HEK293 (cell line): ENCODE measurements around the gene ADAMTS9.

Experiments
- CTCF ChIA-PET: fragments of 350-600 bp; formaldehyde crosslinking; extraction: SDS; loops from one replicate; lab custom pipeline; 2021; ENCODE audit warnings: antibody characterized with exemption; lab: Yijun Ruan, JAX
- POLR2A ChIA-PET: fragments of 300-600 bp; formaldehyde crosslinking; extraction: SDS; loops from one replicate; lab custom pipeline; 2020; ENCODE audit warnings: antibody characterized with exemption, inconsistent platforms; lab: Yijun Ruan, JAX
- H3K27ac ChIP-seq: fragments of 200-500 bp; sonication (Bioruptor generic); 2 replicates; pipeline ENCODE4 v1.5.1; 2014; ENCODE audit warnings: low read depth, low read length, control low read depth, inconsistent platforms; ENCODE audit errors: extremely low read depth
- H3K36me3 ChIP-seq, 2 experiments: fragments of 200-500 bp in 1 of 2; sonication (Bioruptor generic) in 1 of 2; 1 replicate in 1 of 2; 2 replicates in 1 of 2; pipeline ENCODE4 v1.5.1; 2014 to 2017; ENCODE audit warnings: inconsistent platforms in 2 of 2, low read length in 2 of 2; ENCODE audit not compliant: control insufficient read depth in 2 of 2, insufficient read depth in 1 of 2
- H3K4me1 ChIP-seq: fragments of 200-500 bp; sonication (Bioruptor generic); 2 replicates; pipeline ENCODE4 v1.5.1; 2014; ENCODE audit warnings: mild to moderate bottlenecking, low read length, inconsistent platforms; ENCODE audit not compliant: control insufficient read depth, insufficient read depth
- H3K4me3 ChIP-seq: 2 replicates; pipeline ENCODE4 v1.5.1; 2011; ENCODE audit warnings: low read depth, mild to moderate bottlenecking, control low read depth, low read length, moderate library complexity
- H3K9me3 ChIP-seq: fragments of 200-500 bp; sonication (Bioruptor generic); 2 replicates; pipeline ENCODE4 v1.5.1; 2014; ENCODE audit warnings: low read depth, low read length, inconsistent platforms; ENCODE audit not compliant: control insufficient read depth, insufficient read depth
- EGR2 ChIP-seq: fragments of 450-650 bp; formaldehyde crosslinking; IDR thresholded peaks from 2 replicates; pipeline ENCODE4 v1.5.1; 2016; ENCODE audit warnings: low read depth, missing biosample characterization, missing genetic modification characterization
- KLF1 ChIP-seq: fragments of 450-650 bp; formaldehyde crosslinking; IDR thresholded peaks from 2 replicates; pipeline ENCODE4 v1.5.1; 2016; ENCODE audit warnings: missing biosample characterization, missing genetic modification characterization
- KLF16 ChIP-seq: fragments of 450-650 bp; formaldehyde crosslinking; IDR thresholded peaks from 2 replicates; pipeline ENCODE4 v1.5.1; 2017; ENCODE audit warnings: missing biosample characterization, missing genetic modification characterization
- KLF7 ChIP-seq: fragments of 450-650 bp; formaldehyde crosslinking; IDR thresholded peaks from 2 replicates; pipeline ENCODE4 v1.5.1; 2016; ENCODE audit warnings: missing biosample characterization, missing genetic modification characterization, borderline replicate concordance
- KLF9 ChIP-seq: fragments of 450-650 bp; formaldehyde crosslinking; IDR thresholded peaks from 2 replicates; pipeline ENCODE4 v1.5.1; 2016; ENCODE audit warnings: missing biosample characterization, missing genetic modification characterization, low read depth
- MEIS1 ChIP-seq: sonication (generic); formaldehyde crosslinking; IDR thresholded peaks from 2 replicates; pipeline ENCODE4 v1.8.1; 2022; ENCODE audit warnings: missing genetic modification reagents, mild to moderate bottlenecking, borderline replicate concordance
- SP3 ChIP-seq: fragments of 450-650 bp; formaldehyde crosslinking; IDR thresholded peaks from 2 replicates; pipeline ENCODE4 v1.5.1; 2016; ENCODE audit warnings: missing biosample characterization, missing genetic modification characterization
- WT1 ChIP-seq: fragments of 450-650 bp; formaldehyde crosslinking; IDR thresholded peaks from 2 replicates; pipeline ENCODE4 v1.5.1; 2016; ENCODE audit warnings: missing biosample characterization, missing genetic modification characterization
- ZBTB1 ChIP-seq: fragments of 450-650 bp; formaldehyde crosslinking; IDR thresholded peaks from 2 replicates; pipeline ENCODE4 v1.5.1; 2016; ENCODE audit warnings: missing biosample characterization, missing genetic modification characterization
- ZEB2 ChIP-seq: fragments of 450-650 bp; formaldehyde crosslinking; IDR thresholded peaks from 2 replicates; pipeline ENCODE4 v1.5.1; 2016; ENCODE audit warnings: missing biosample characterization, missing genetic modification characterization
- ZNF133 ChIP-seq: fragments of 450-650 bp; formaldehyde crosslinking; IDR thresholded peaks from 2 replicates; pipeline ENCODE4 v1.5.1; 2016; ENCODE audit warnings: missing biosample characterization, missing genetic modification characterization
- ZNF510 ChIP-seq: fragments of 450-650 bp; formaldehyde crosslinking; IDR thresholded peaks from 2 replicates; pipeline ENCODE4 v1.5.1; 2018; ENCODE audit warnings: mild to moderate bottlenecking, missing genetic modification characterization, missing biosample characterization; ENCODE audit not compliant: insufficient replicate concordance
- ZNF555 ChIP-seq: fragments of 450-650 bp; formaldehyde crosslinking; conservative IDR thresholded peaks from 2 replicates; pipeline ENCODE4 v1.5.1; 2017; ENCODE audit warnings: missing biosample characterization, mild to moderate bottlenecking, missing genetic modification characterization, inconsistent platforms
- ZNF701 ChIP-seq: fragments of 450-650 bp; formaldehyde crosslinking; IDR thresholded peaks from 2 replicates; pipeline ENCODE4 v1.5.1; 2016; ENCODE audit warnings: missing biosample characterization, missing genetic modification characterization
- ZNF747 ChIP-seq: fragments of 450-650 bp; formaldehyde crosslinking; IDR thresholded peaks from 2 replicates; pipeline ENCODE4 v1.5.1; 2016; ENCODE audit warnings: missing biosample characterization, missing genetic modification characterization
- ZNF777 ChIP-seq: fragments of 450-650 bp; formaldehyde crosslinking; IDR thresholded peaks from 2 replicates; pipeline ENCODE4 v1.5.1; 2017; ENCODE audit warnings: missing biosample characterization, missing genetic modification characterization, borderline replicate concordance
- ZNF830 ChIP-seq: fragments of 450-650 bp; IDR thresholded peaks from 2 replicates; pipeline ENCODE4 v1.5.0; 2018; ENCODE audit warnings: missing biosample characterization, missing genetic modification characterization, low read depth, mild to moderate bottlenecking, moderate library complexity
- ZSCAN23 ChIP-seq: fragments of 450-650 bp; formaldehyde crosslinking; IDR thresholded peaks from 2 replicates; pipeline ENCODE4 v1.5.1; 2016; ENCODE audit warnings: missing biosample characterization, missing genetic modification characterization
- TF ChIP-seq, protein P1 (sequence below): fragments of 450-650 bp; formaldehyde crosslinking; IDR thresholded peaks from 2 replicates; pipeline ENCODE4 v1.5.1; 2016; ENCODE audit warnings: missing biosample characterization, missing genetic modification characterization
- TF ChIP-seq, protein P2 (sequence below): fragments of 450-650 bp; formaldehyde crosslinking; IDR thresholded peaks from 2 replicates; pipeline ENCODE4 v1.5.1; 2016; ENCODE audit warnings: missing biosample characterization, missing genetic modification characterization

The ADAMTS9 gene

DNA sequence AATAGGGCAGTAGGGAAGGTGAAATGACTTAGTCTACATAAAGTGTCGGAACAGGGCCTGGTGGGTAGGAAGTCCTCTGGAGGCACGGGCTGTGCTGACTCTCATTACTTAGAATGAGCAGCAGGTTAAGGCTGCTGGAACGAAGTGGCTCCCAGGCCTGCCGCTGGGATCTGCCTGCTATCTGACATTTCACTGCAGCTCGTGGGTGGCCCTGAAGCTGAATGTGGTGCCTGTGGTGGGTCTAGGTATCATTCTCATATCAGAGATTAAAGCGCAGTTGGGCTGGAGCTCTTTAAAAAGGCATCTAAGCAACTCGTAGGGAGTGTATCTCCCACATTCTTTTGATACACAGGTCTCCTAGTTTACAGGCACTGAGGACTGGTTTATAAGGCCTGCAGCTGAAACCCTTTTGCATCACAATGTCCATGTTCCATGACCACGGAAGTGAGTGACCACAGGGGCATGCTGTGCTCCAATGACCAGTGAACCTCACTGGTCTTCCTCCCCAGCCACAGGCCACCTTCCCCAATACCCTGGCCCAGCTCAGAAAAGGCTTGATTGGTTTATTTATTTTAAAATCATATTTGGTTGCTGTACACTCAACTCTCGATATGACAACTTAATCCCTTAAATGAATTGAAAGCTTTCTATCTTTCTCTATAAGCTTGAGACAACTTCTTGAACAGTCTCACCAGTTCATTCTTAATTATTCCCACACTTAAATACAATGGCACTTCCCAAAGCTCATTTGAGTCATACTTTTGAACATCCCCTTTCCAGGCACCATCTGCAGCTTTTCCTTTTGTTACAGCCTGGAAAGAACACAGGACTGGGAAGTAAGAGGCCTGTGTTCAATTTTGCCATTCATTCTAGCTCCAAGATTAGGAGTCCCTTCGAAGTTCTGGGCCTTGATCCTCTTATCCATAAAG is 19.0 kb downstream of the ADAMTS9 start:
- no peak overlapping the region for H3K4me3 ChIP-seq
- ChIA-PET CTCF (no interaction called here), POLR2A (no interaction called here)
- no peaks in the 10 kb centered on the region for H3K36me3 ChIP-seq
- no peaks in the 10 kb centered on the region for H3K9me3 ChIP-seq
- no peak overlapping the region for H3K27ac ChIP-seq
- no peaks in the 10 kb centered on the region for H3K4me1 ChIP-seq
- TF ChIP-seq KLF1 (no peak), ZNF701 (tag by site-specific recombination) (no peak), KLF9 (tag by site-specific recombination) (no peak), EGR2 (no peak), WT1 (tag by site-specific recombination) (no peak), MEIS1 (CRISPR knock-in tag) (no peak), ZNF133 (tag by site-specific recombination) (no peak), ZNF510 (tag by site-specific recombination) (no peak)

GRCh38 chr3:64667887-64668581 is 19.8 kb downstream of the ADAMTS9 start:
- H3K27ac ChIP-seq: no peak overlapping the region
- no peaks in the 10 kb centered on the region for H3K9me3 ChIP-seq
- TF ChIP-seq ZNF830 (tag by site-specific recombination) (no peak), KLF7 (no peak), ZNF777 (no peak), ZSCAN23 (no peak), SP3 (tag by site-specific recombination) (no peak), ZBTB1 (tag by site-specific recombination) (no peak), ZNF555 (no peak), KLF16 (no peak), ZNF133 (tag by site-specific recombination) (no peak), ZNF747 (no peak), ZEB2 (no peak)
- TF ChIP-seq, protein P1, sequence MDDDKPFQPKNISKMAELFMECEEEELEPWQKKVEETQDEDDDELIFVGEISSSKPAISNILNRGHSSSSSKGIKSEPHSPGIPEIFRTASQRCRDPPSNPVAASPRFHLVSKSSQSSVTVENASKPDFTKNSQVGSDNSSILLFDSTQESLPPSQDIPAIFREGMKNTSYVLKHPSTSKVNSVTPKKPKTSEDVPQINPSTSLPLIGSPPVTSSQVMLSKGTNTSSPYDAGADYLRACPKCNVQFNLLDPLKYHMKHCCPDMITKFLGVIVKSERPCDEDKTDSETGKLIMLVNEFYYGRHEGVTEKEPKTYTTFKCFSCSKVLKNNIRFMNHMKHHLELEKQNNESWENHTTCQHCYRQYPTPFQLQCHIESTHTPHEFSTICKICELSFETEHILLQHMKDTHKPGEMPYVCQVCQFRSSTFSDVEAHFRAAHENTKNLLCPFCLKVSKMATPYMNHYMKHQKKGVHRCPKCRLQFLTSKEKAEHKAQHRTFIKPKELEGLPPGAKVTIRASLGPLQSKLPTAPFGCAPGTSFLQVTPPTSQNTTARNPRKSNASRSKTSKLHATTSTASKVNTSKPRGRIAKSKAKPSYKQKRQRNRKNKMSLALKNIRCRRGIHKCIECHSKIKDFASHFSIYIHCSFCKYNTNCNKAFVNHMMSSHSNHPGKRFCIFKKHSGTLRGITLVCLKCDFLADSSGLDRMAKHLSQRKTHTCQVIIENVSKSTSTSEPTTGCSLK (tag by site-specific recombination): no peak
- TF ChIP-seq, all 188 proteins: peak for 0
- Histone ChIP-seq H3K4me3 (no peak overlapping the region), H3K36me3 (no peaks in the 10 kb centered on the region), H3K4me1 (no peaks in the 10 kb centered on the region)
- ChIA-PET POLR2A (no interaction called here), CTCF (no interaction called here)

GRCh38 chr3:64667138-64667537 is 20.7 kb downstream of the ADAMTS9 start:
- ChIA-PET CTCF (no interaction called here), POLR2A (no interaction called here)
- TF ChIP-seq KLF16: no peak
- TF ChIP-seq, protein P2, sequence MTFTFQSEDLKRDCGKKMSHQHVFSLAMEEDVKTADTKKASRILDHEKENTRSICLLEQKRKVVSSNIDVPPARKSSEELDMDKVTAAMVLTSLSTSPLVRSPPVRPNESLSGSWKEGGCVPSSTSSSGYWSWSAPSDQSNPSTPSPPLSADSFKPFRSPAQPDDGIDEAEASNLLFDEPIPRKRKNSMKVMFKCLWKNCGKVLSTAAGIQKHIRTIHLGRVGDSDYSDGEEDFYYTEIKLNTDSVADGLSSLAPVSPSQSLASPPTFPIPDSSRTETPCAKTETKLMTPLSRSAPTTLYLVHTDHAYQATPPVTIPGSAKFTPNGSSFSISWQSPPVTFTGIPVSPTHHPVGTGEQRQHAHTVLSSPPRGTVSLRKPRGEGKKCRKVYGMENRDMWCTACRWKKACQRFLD: no peak
- H3K27ac ChIP-seq: no peak overlapping the region
- H3K36me3 ChIP-seq: no peaks in the 10 kb centered on the region
- H3K4me3 ChIP-seq: no peak overlapping the region
- H3K9me3 ChIP-seq: no peaks in the 10 kb centered on the region
- H3K4me1 ChIP-seq: no peaks in the 10 kb centered on the region
